H1 (cell line): Measurements from ENCODE around the gene BAX. TPM values are rescaled to one million over a fixed set of nuclear protein-coding genes. Genes with fewer than 3 reads are reported as not detected.
A peak's percentile ranks its signal among the peaks of the same experiment; 100 is the strongest.

Experiments
- CTCF ChIA-PET: fragments of 300-600 bp; sonication (Branson Sonifier 250); formaldehyde crosslinking; loops from one replicate; lab custom pipeline; 2021; ENCODE audit not compliant: partially characterized antibody; lab: Charles Lee
- POLR2A ChIA-PET: fragments of 300-600 bp; sonication (Branson Sonifier 250); formaldehyde crosslinking; loops from one replicate; lab custom pipeline; 2021; ENCODE audit warnings: inconsistent platforms; ENCODE audit not compliant: partially characterized antibody; lab: Charles Lee
- DNase-seq, 2 experiments: peaks; one replicate each; pipeline versions ENCODE4 v3.0.0 to v3.0.0-alpha.2; 2010 to 2022; ENCODE audit warnings: low spot score in 2 of 2, low read depth in 1 of 2, mixed read lengths in 1 of 2
- FAIRE-seq: peaks from 2 replicates; lab custom pipeline; 2011; peaks lifted over from hg19 to GRCh38; lab: Jason Lieb, UNC
- H2AFZ ChIP-seq: 2 replicates; pipeline ENCODE4 v1.8.1; 2012; ENCODE audit warnings: low read length, inconsistent platforms
- H2AK5ac ChIP-seq: 2 replicates; pipeline ENCODE4 v1.6.1; 2013; ENCODE audit warnings: low read depth, low read length
- H2BK120ac ChIP-seq: replicated peaks from 2 replicates; pipeline ENCODE3; 2013; ENCODE audit warnings: low read depth, low read length, inconsistent platforms
- H2BK12ac ChIP-seq: 2 replicates; pipeline ENCODE4 v1.6.1; 2013; ENCODE audit warnings: low read depth, low read length
- H2BK15ac ChIP-seq: 2 replicates; pipeline ENCODE4 v1.6.1; 2013; ENCODE audit warnings: low read length
- H2BK20ac ChIP-seq: 2 replicates; pipeline ENCODE4 v1.6.1; 2013; ENCODE audit warnings: low read length
- H2BK5ac ChIP-seq: 2 replicates; pipeline ENCODE4 v1.6.1; 2013; ENCODE audit warnings: low read depth, low read length
- H3K14ac ChIP-seq: 2 replicates; pipeline ENCODE4 v1.6.1; 2013; ENCODE audit warnings: inconsistent platforms; ENCODE audit not compliant: insufficient read length
- H3K18ac ChIP-seq: 2 replicates; pipeline ENCODE4 v1.6.1; 2013; ENCODE audit warnings: low read length; ENCODE audit errors: extremely low read depth
- H3K23ac ChIP-seq: 2 replicates; pipeline ENCODE4 v1.6.1; 2013; ENCODE audit warnings: inconsistent platforms; ENCODE audit not compliant: insufficient read length
- H3K23me2 ChIP-seq: 2 replicates; pipeline ENCODE4 v1.6.1; 2013; ENCODE audit warnings: low read depth, low read length
- H3K27ac ChIP-seq: 2 replicates; pipeline ENCODE4 v1.6.1; 2011; ENCODE audit warnings: low read depth, low read length, inconsistent platforms
- H3K27me3 ChIP-seq, 4 experiments: replicated peaks in 1 of 4; 1 replicate in 1 of 4; 2 replicates in 3 of 4; pipeline versions ENCODE4 v1.6.1 to v1.8.1; 2011 to 2013; ENCODE audit warnings: low read length in 3 of 4, mild to moderate bottlenecking in 3 of 4, inconsistent platforms in 2 of 4, mixed read lengths in 2 of 4, moderate library complexity in 1 of 4; ENCODE audit not compliant: control insufficient read depth in 3 of 4, insufficient read depth in 3 of 4; ENCODE audit errors: extremely low read depth in 1 of 4
- H3K36me3 ChIP-seq, 4 experiments: 2 replicates each; pipeline versions ENCODE4 v1.6.1 to v1.8.1; 2011 to 2013; ENCODE audit warnings: mild to moderate bottlenecking in 4 of 4, low read length in 3 of 4, moderate library complexity in 2 of 4, control low read depth in 1 of 4, inconsistent platforms in 1 of 4; ENCODE audit not compliant: insufficient read depth in 4 of 4, control insufficient read depth in 2 of 4
- H3K4ac ChIP-seq: replicated peaks from 2 replicates; pipeline ENCODE3; 2013; ENCODE audit warnings: low read length, low read depth, mixed read lengths, inconsistent platforms; ENCODE audit not compliant: insufficient read length
- H3K4me1 ChIP-seq, 4 experiments: replicated peaks in 1 of 4; 1 replicate in 1 of 4; 2 replicates in 3 of 4; pipeline versions ENCODE4 v1.6.1 to v1.8.1; 2011 to 2013; ENCODE audit warnings: low read length in 3 of 4, inconsistent platforms in 2 of 4, mixed read lengths in 1 of 4; ENCODE audit not compliant: insufficient read depth in 4 of 4, control insufficient read depth in 3 of 4
- H3K4me2 ChIP-seq, 2 experiments: 2 replicates each; pipeline versions ENCODE4 v1.6.1 to v1.8.1; 2011 to 2013; ENCODE audit warnings: low read depth in 2 of 2, low read length in 2 of 2, control low read depth in 1 of 2, inconsistent platforms in 1 of 2, mild to moderate bottlenecking in 1 of 2; ENCODE audit not compliant: insufficient read depth in 1 of 2
- H3K4me3 ChIP-seq, 4 experiments: fragments of 200-600, 300-600 bp in 1 of 4; sonication (generic), shearing (Covaris generic), sonication (Bioruptor Twin) in 1 of 4; 2 replicates each; pipeline versions ENCODE4 v1.5.1 to v1.8.1; 2011 to 2016; ENCODE audit warnings: low read length in 4 of 4, low read depth in 3 of 4, control low read depth in 2 of 4, inconsistent platforms in 2 of 4, mild to moderate bottlenecking in 2 of 4, mixed read lengths in 1 of 4, moderate library complexity in 1 of 4; ENCODE audit not compliant: insufficient read depth in 2 of 4; ENCODE audit errors: extremely low read depth in 1 of 4
- H3K56ac ChIP-seq: replicated peaks from 2 replicates; pipeline ENCODE3; 2013; ENCODE audit warnings: low read depth, mild to moderate bottlenecking, mixed read lengths, low read length, inconsistent platforms; ENCODE audit not compliant: insufficient read length
- H3K79me1 ChIP-seq: 2 replicates; pipeline ENCODE4 v1.6.1; 2013; ENCODE audit warnings: low read depth, low read length, control low read depth
- H3K79me2 ChIP-seq, 2 experiments: 2 replicates each; pipeline versions ENCODE4 v1.6.1 to v1.8.1; 2012 to 2013; ENCODE audit warnings: low read length in 2 of 2, mild to moderate bottlenecking in 2 of 2, inconsistent platforms in 1 of 2; ENCODE audit not compliant: insufficient read depth in 2 of 2, control insufficient read depth in 1 of 2
- H3K9ac ChIP-seq, 4 experiments: replicated peaks in 1 of 4; 1 replicate in 1 of 4; 2 replicates in 3 of 4; pipeline versions ENCODE4 v1.6.1 to v1.8.1; 2011 to 2013; ENCODE audit warnings: low read depth in 3 of 4, low read length in 3 of 4, control low read depth in 2 of 4, mild to moderate bottlenecking in 2 of 4, moderate library complexity in 2 of 4, inconsistent platforms in 1 of 4; ENCODE audit errors: extremely low read depth in 1 of 4
- H3K9me3 ChIP-seq, 2 experiments: 2 replicates each; pipeline versions ENCODE4 v1.6.1 to v1.8.1; 2012 to 2013; ENCODE audit warnings: mild to moderate bottlenecking in 2 of 2, moderate library complexity in 2 of 2, control low read depth in 1 of 2, inconsistent platforms in 1 of 2, low read depth in 1 of 2, low read length in 1 of 2, mixed read lengths in 1 of 2; ENCODE audit not compliant: insufficient read depth in 2 of 2
- H4K20me1 ChIP-seq, 2 experiments: replicated peaks in 1 of 2; 2 replicates each; pipeline versions ENCODE3 to v1.8.1; 2011 to 2013; ENCODE audit warnings: inconsistent platforms in 2 of 2, low read length in 2 of 2, mild to moderate bottlenecking in 1 of 2; ENCODE audit not compliant: insufficient read depth in 2 of 2, control insufficient read depth in 1 of 2
- H4K5ac ChIP-seq: 2 replicates; pipeline ENCODE4 v1.6.1; 2013; ENCODE audit warnings: low read length, low read depth, mixed read lengths, inconsistent platforms; ENCODE audit not compliant: insufficient read length
- H4K8ac ChIP-seq: 2 replicates; pipeline ENCODE4 v1.8.0; 2013; ENCODE audit warnings: mild to moderate bottlenecking, moderate library complexity, low read length, inconsistent platforms; ENCODE audit not compliant: insufficient read depth; ENCODE audit errors: extremely low read depth
- H4K91ac ChIP-seq: replicated peaks from 2 replicates; pipeline ENCODE3; 2013; ENCODE audit warnings: low read length, mixed read lengths, inconsistent platforms; ENCODE audit not compliant: insufficient read length
- NRF1 ChIP-seq: IDR thresholded peaks from 2 replicates; pipeline ENCODE4 v1.6.1; 2011; ENCODE audit warnings: mild to moderate bottlenecking, low read depth, low read length, improper control_type of control experiment
- RAD21 ChIP-seq, 2 experiments: IDR thresholded peaks in 1 of 2; conservative IDR thresholded peaks in 1 of 2; 2 replicates each; pipeline ENCODE4 v1.6.1; 2011; ENCODE audit warnings: low read depth in 2 of 2, low read length in 2 of 2, improper control_type of control experiment in 1 of 2, inconsistent platforms in 1 of 2, mild to moderate bottlenecking in 1 of 2, moderate library complexity in 1 of 2
- WGBS, 2 experiments: shearing (Covaris generic) in 1 of 2; methylation state at CpG; one replicate each; pipeline versions ENCODE4 v1.1.6 to v1.1.7; 2013 to 2015; ENCODE audit warnings: low lambda C conversion rate in 2 of 2, mixed read lengths in 2 of 2, inconsistent platforms in 1 of 2, low coverage in 1 of 2, missing lambda C conversion rate in 1 of 2; ENCODE audit not compliant: insufficient replicate concordance in 2 of 2, insufficient coverage in 1 of 2, insufficient read length in 1 of 2; ENCODE audit errors: extremely low coverage in 1 of 2, missing lambda C conversion rate in 1 of 2; 5-methylcytosine and 5-hydroxymethylcytosine counted together
- polyA plus RNA-seq, 7 experiments: library from polyadenylated mRNA; depleted of rRNA in 3 of 7; stranded (reverse) in 5 of 7; unstranded in 2 of 7; fragments of >200 nt in 5 of 7; fragments of 200-250 nt in 2 of 7; gene quantifications; 1 replicate in 5 of 7; 2 replicates in 1 of 7; 4 replicates in 1 of 7; pipeline versions ENCODE4 v1.2.1 to v1.2.3, GENCODE V29; 2011 to 2013; ENCODE audit warnings: missing spikeins in 2 of 7, mixed read lengths in 2 of 7
- total RNA-seq: library from RNA; stranded (reverse); fragmentation: NEBNext Ultra II Directional; extraction: Animal tissue kit (Norgen Biotek cat#: 25700); gene quantifications from 2 replicates; pipeline ENCODE4 v1.2.1, GENCODE V29; 2021
- TF ChIP-seq, protein P1 (sequence below), 3 experiments: IDR thresholded peaks; 1 replicate in 2 of 3; 2 replicates in 1 of 3; pipeline versions ENCODE4 v1.5.1 to v1.6.1; 2011; ENCODE audit warnings: low read length in 3 of 3, mild to moderate bottlenecking in 3 of 3, inconsistent platforms in 2 of 3, low read depth in 1 of 3, moderate library complexity in 1 of 3; ENCODE audit not compliant: insufficient read depth in 1 of 3; ENCODE audit errors: control extremely low read depth in 1 of 3

The BAX gene
- total and polyA plus RNA-seq, 2 of the 8 experiments (the other 6 are each of a cell fraction or from before 2014, with no cell fraction given) = 257 to 346 TPM

DNA sequence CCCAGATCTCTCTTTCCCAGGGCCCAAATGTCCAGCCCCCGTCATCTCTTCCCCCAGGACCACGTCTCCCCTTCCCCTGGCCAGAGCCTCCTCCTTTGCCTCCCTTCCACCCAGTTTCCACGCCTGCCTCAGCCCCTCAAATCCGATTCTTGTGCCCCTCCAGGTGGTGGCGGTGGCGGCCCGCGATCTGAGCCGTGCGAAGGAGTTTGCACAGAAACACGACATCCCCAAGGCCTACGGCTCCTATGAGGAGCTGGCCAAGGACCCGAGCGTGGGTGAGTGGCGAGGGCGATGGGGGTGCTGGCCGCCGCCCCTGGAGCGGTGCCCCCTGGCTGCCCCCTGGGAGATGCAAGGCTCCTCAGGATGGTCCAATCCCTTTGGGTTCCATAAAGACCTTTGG lies 19.8 kb upstream of the BAX start:
- no peak overlapping the region for H3K9ac ChIP-seq
- FAIRE-seq (no peak), DNase-seq (peak in 1 of 2 experiments; percentile 57)
- H3K27me3 ChIP-seq = peaks cover 0 to 14% (median 10%) of the 10 kb centered on the region in 4 experiments; a peak in 5 of 7 replicates
- H3K27ac ChIP-seq = no peak overlapping the region
- H3K4ac ChIP-seq = no peak overlapping the region
- POLR2A ChIA-PET = interaction anchor here (1.0 to 1.6 kb wide), 7 partner anchors 9 to 62 kb away, joined by 3 to 8 read pairs (median 5); no protein-coding TSS in a partner anchor
- no peaks in the 10 kb centered on the region; the same call in 1 of the 2 replicates for H3K79me1 ChIP-seq
- CTCF ChIA-PET = interaction anchor here (0.6 to 1.9 kb wide), 13 partner anchors 10 to 93 kb away, joined by 3 to 18 read pairs (median 4); no protein-coding TSS in a partner anchor
- H3K4me3 ChIP-seq = no peak overlapping the region
- no peak overlapping the region for H2BK12ac ChIP-seq
- no peaks in the 10 kb centered on the region for H4K20me1 ChIP-seq
- no peak overlapping the region for H2BK15ac ChIP-seq
- H3K79me2 ChIP-seq = no peaks in the 10 kb centered on the region
- no peak overlapping the region for H2AFZ ChIP-seq
- H2BK120ac ChIP-seq = no peak overlapping the region
- no peak overlapping the region for H3K23ac ChIP-seq
- no peak overlapping the region for H3K18ac ChIP-seq
- 63% methylated on average over 12 of the region's 19 CpGs; no CpG with 5 or more reads in 1 of the 2 experiments for WGBS, 2 experiments
- H4K8ac ChIP-seq = no peak overlapping the region
- H3K14ac ChIP-seq = no peak overlapping the region
- H4K5ac ChIP-seq = no peak overlapping the region
- no peak overlapping the region for H4K91ac ChIP-seq
- TF ChIP-seq RAD21 (IDR thresholded peaks at IDR 0.05 in 1 of 2, conservative IDR thresholded peaks at IDR 0.05 in 1 of 2; ENCODE audit: low read depth in 2 of 2, low read length in 2 of 2) = peak; percentile 68 to 72
- TF ChIP-seq, protein P1, sequence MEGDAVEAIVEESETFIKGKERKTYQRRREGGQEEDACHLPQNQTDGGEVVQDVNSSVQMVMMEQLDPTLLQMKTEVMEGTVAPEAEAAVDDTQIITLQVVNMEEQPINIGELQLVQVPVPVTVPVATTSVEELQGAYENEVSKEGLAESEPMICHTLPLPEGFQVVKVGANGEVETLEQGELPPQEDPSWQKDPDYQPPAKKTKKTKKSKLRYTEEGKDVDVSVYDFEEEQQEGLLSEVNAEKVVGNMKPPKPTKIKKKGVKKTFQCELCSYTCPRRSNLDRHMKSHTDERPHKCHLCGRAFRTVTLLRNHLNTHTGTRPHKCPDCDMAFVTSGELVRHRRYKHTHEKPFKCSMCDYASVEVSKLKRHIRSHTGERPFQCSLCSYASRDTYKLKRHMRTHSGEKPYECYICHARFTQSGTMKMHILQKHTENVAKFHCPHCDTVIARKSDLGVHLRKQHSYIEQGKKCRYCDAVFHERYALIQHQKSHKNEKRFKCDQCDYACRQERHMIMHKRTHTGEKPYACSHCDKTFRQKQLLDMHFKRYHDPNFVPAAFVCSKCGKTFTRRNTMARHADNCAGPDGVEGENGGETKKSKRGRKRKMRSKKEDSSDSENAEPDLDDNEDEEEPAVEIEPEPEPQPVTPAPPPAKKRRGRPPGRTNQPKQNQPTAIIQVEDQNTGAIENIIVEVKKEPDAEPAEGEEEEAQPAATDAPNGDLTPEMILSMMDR (IDR thresholded peaks at IDR 0.05; ENCODE audit: control extremely low read depth in 1 of 3, insufficient read depth in 1 of 3, low read depth in 1 of 3, low read length in 3 of 3) = peak; percentile 34 to 54 (median 47)
- no peak for TF ChIP-seq NRF1
- H3K36me3 ChIP-seq = no peaks in the 10 kb centered on the region
- H3K56ac ChIP-seq = no peak overlapping the region
- no peak overlapping the region for H2BK20ac ChIP-seq
- H3K4me1 ChIP-seq = peaks cover 3 to 8% (median 6%) of the 10 kb centered on the region in 4 experiments; a peak in 6 of 7 replicates
- H3K4me2 ChIP-seq = no peak overlapping the region; a peak in 1 of 4 replicates
- no peaks in the 10 kb centered on the region; the same call in 1 of the 2 replicates for H3K23me2 ChIP-seq
- H2AK5ac ChIP-seq = no peak overlapping the region
- no peaks in the 10 kb centered on the region for H3K9me3 ChIP-seq
- no peak overlapping the region for H2BK5ac ChIP-seq
